DMS 273 (cell line): Measurements from ENCODE around the gene ARID1B.

ENCODE experiments used
- DNase-seq: peaks from one replicate; lab custom pipeline; 2025; ENCODE audit not compliant: unreplicated experiment; lab: John Stamatoyannopoulos, UW

The ARID1B gene

GRCh38 chr6:157172830-157173536 lies 395.8 kb downstream of the ARID1B start:
- DNase-seq, result no peak

- DNase-seq, result no peak
Measured at GRCh38 chr6:157173776-157174175, 396.6 kb downstream of the ARID1B start.

- DNase-seq, result no peak
Measured at GRCh38 chr6:157174731-157175130, 397.6 kb downstream of the ARID1B start.

GRCh38 chr6:157177731-157178336 lies 400.7 kb downstream of the ARID1B start:
- no peak for DNase-seq

DNA sequence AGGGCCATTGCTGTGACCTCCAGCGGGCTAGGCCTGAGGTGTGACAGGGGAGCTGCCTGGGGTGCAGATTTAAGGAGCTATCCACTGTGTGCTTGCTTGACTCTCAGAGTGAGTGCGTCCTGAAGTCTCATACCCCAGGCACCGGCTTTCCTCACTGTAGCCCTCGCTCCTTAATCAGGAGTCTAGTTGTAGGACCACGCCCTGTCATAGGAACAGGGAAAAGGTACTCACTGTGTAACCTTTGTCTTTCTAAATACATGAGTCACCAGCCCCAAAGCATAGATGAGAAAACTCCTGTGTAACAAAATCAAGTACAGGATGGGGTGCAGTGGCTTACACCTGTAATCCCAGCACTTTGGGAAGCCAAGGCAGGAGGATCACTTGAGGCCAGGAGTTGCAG lies 404.5 kb downstream of the ARID1B start:
- DNase-seq, result no peak

DNA sequence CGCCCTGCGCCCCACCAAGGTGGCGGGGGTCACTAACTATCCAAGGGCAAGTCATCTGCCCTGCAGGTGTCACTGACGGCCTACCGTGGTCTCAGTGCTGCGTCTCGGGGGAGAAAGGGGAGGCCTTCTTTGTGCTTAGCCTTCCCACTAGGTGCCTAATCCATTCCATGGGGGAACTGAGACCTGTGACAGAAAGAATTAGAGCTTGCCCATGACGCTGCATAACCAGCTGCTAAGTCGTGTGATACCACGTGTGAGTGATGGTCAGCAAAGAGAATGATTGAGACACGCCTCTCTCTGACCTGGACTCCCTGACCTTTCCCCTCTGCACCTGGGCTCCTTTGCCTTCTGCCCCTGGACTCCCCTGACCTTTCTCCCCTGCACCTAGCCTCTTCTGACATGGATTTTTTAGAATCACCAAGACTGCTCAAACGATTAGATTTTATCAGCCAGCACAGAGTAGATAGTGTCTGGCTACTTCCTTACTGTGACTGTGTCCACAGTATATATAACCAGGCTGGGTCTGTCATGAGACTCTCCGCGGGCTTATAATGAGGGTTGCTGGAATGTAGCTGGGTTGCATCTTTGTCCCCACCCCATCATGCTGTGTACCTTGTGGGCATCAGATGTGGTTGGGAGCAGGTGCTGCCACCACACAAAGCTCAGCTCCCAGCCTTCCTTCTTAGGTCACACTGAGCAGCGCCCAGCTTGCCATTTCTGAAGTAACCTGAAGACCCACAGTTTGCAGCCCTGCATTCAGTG lies 405.5 kb downstream of the ARID1B start:
- DNase-seq, result no peak

GRCh38 chr6:157184202-157185015 lies 407.2 kb downstream of the ARID1B start:
- peak; percentile 72 for DNase-seq

DNA sequence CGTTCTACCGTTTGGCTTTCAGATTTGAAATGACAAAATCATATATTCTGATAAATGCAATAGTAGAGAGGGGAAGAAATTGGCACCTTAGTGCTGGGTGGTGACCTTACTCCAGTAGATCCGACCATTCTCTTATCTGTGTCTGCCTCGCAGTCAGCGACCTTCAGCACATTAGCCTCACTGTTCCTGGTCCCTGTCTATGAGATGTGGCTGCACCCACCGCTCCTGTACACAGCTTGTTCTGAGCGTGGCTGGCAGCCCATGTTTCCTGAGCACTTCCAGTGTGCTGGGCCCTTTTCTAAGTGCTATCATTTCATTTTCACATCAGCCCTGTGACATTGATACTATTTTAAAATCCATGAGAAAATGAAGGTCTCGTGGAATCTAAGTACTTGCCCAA lies 408.0 kb downstream of the ARID1B start:
- DNase-seq, result no peak

- DNase-seq, result no peak
Measured at GRCh38 chr6:157185986-157186385, 408.8 kb downstream of the ARID1B start.

GRCh38 chr6:157186785-157187181 lies 409.6 kb downstream of the ARID1B start:
- DNase-seq, result no peak

GRCh38 chr6:157187182-157188083 lies 410.3 kb downstream of the ARID1B start:
- peak; percentile 93 for DNase-seq

GRCh38 chr6:157188213-157188612 lies 411.0 kb downstream of the ARID1B start:
- DNase-seq, result no peak

GRCh38 chr6:157193443-157193996 lies 416.3 kb downstream of the ARID1B start:
- no peak for DNase-seq

GRCh38 chr6:157194110-157194509 lies 416.9 kb downstream of the ARID1B start:
- DNase-seq, result no peak

- DNase-seq, result no peak
Measured at GRCh38 chr6:157194643-157195042, 417.5 kb downstream of the ARID1B start.

- DNase-seq, result no peak
Measured at GRCh38 chr6:157196391-157196790, 419.2 kb downstream of the ARID1B start.

GRCh38 chr6:157198425-157199279 lies 421.5 kb downstream of the ARID1B start:
- peak; percentile 93 for DNase-seq

DNA sequence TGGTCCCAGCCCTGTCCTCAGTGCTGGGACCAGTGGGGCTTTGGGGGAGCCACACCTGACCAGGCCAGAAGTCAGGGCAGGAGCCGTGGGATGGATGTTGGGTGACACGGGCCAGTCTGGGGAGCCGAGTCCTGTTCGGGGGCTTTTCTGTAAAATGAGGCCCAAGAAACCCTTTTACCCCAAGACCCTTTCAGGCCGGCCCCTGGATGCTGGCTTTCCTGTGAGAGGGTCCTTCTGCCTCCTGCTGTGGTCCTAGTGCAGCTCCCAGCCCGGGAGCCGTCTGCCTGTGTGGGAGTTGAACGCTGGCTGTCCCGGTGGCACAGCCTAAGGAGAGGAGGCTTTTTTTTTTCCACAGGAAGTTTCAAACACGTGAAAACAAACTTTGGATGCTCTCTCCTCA lies 422.9 kb downstream of the ARID1B start:
- peak; percentile 55 for DNase-seq

- peak; percentile 82 for DNase-seq
Measured at GRCh38 chr6:157200611-157201010, 423.4 kb downstream of the ARID1B start.
